K562 (cell line): ENCODE data around the gene CAMK1D.

Experiments
- CHCHD3 ChIP-seq: fragments of 250-450 bp; sonication (Bioruptor Pico); IDR thresholded peaks from 2 replicates; pipeline ENCODE4 v2.1.2; 2022; ENCODE audit warnings: mild to moderate bottlenecking
- ID3 ChIP-seq, 2 experiments: fragments of 250-450 bp in 1 of 2; fragments of 450-650 bp in 1 of 2; sonication (Bioruptor Pico) in 1 of 2; IDR thresholded peaks; 2 replicates each; pipeline versions ENCODE4 v1.6.1 to v1.8.0; 2016 to 2021; ENCODE audit warnings: mild to moderate bottlenecking in 2 of 2, moderate library complexity in 2 of 2, missing compliant biosample characterization in 1 of 2, missing genetic modification characterization in 1 of 2
- MTF1 ChIP-seq: fragments of 250-450 bp; sonication (Bioruptor Pico); IDR thresholded peaks from 2 replicates; pipeline ENCODE4 v1.9.0; 2021; ENCODE audit warnings: moderate library complexity, mild to moderate bottlenecking, inconsistent platforms, borderline replicate concordance
- NFRKB ChIP-seq: fragments of 450-650 bp; IDR thresholded peaks from 2 replicates; pipeline ENCODE4 v1.6.1; 2016; ENCODE audit warnings: low read depth
- POLR2A ChIP-seq: fragments of 450-650 bp; conservative IDR thresholded peaks from 2 replicates; pipeline ENCODE4 v1.6.1; 2016
- TSC22D4 ChIP-seq: fragments of 450-650 bp; IDR thresholded peaks from 2 replicates; pipeline ENCODE4 v1.6.1; 2016; ENCODE audit warnings: missing genetic modification characterization, missing biosample characterization, control low read depth
- ZBTB1 ChIP-seq: sonication (generic); formaldehyde crosslinking; IDR thresholded peaks from 2 replicates; pipeline ENCODE4 v1.8.1; 2023; ENCODE audit warnings: missing genetic modification reagents, low read depth, mild to moderate bottlenecking, borderline replicate concordance

- TF ChIP-seq CHCHD3 (CRISPR knock-in tag), result no peak
- no peak for TF ChIP-seq TSC22D4 (tag)
- no peak for TF ChIP-seq ID3 (CRISPR knock-in tag; IDR thresholded peaks at IDR 0.05)
- no peak for TF ChIP-seq ID3 (tag; IDR thresholded peaks at IDR 0.05)
- TF ChIP-seq POLR2A, result no peak
- no peak for TF ChIP-seq MTF1 (CRISPR knock-in tag)
- TF ChIP-seq ZBTB1 (CRISPR knock-in tag), result no peak
- no peak for TF ChIP-seq NFRKB
These were observed 130.6 kb downstream of the CAMK1D start for GRCh38 chr10:12479924-12480323.
